ENCODE data around the gene CNTNAP2. TPM values are rescaled to one million over a fixed set of nuclear protein-coding genes. Genes with fewer than 3 reads are reported as not detected.

CNTNAP2 gene
- total RNA-seq, 1 donor from 2014 or later, result 0.59 TPM

GRCh38 chr7:147833557-147833956, 1717.0 kb downstream of the CNTNAP2 start:
- H3K36me3 ChIP-seq, result no peaks in the 10 kb centered on the region
- no peaks in the 10 kb centered on the region for H3K4me1 ChIP-seq
- H3K27ac ChIP-seq, result no peak overlapping the region
- no peaks in the 10 kb centered on the region for H3K9me3 ChIP-seq
- H3K27me3 ChIP-seq (ENCODE audit: low read depth), result no peaks in the 10 kb centered on the region
- intact Hi-C loops (cut with DNase I), result no loop called here
- ATAC-seq (no peak), DNase-seq (no peak)
- no peak for TF ChIP-seq CTCF (IDR thresholded peaks at IDR 0.05)
- no peak overlapping the region for H3K4me3 ChIP-seq

- DNase-seq, result no peak
- Histone ChIP-seq H3K27ac (no peak overlapping the region), H3K36me3 (no peaks in the 10 kb centered on the region), H3K9me3 (no peaks in the 10 kb centered on the region), H3K4me3 (no peak overlapping the region), H3K27me3 (ENCODE audit: low read depth) (no peaks in the 10 kb centered on the region), H3K4me1 (no peaks in the 10 kb centered on the region)
- intact Hi-C loops (cut with DNase I), result no loop called here
- no peak for TF ChIP-seq CTCF (IDR thresholded peaks at IDR 0.05)
- no peak for ATAC-seq
These were observed 1717.4 kb downstream of the CNTNAP2 start for GRCh38 chr7:147833970-147834369.

GRCh38 chr7:147852833-147853232, 1736.2 kb downstream of the CNTNAP2 start:
- Histone ChIP-seq H3K36me3 (no peaks in the 10 kb centered on the region), H3K4me3 (no peak overlapping the region), H3K27ac (no peak overlapping the region), H3K27me3 (ENCODE audit: low read depth) (no peaks in the 10 kb centered on the region), H3K4me1 (no peaks in the 10 kb centered on the region), H3K9me3 (no peaks in the 10 kb centered on the region)
- DNase-seq (no peak), ATAC-seq (no peak)
- intact Hi-C loops (cut with DNase I), result no loop called here
- TF ChIP-seq CTCF (IDR thresholded peaks at IDR 0.05), result no peak

- Histone ChIP-seq H3K9me3 (no peaks in the 10 kb centered on the region), H3K36me3 (no peaks in the 10 kb centered on the region), H3K27ac (no peak overlapping the region), H3K4me1 (no peaks in the 10 kb centered on the region), H3K4me3 (no peak overlapping the region), H3K27me3 (ENCODE audit: low read depth) (no peaks in the 10 kb centered on the region)
- DNase-seq, result no peak
- ATAC-seq, result no peak
- intact Hi-C loops (cut with DNase I), result no loop called here
- TF ChIP-seq CTCF (IDR thresholded peaks at IDR 0.05), result no peak
These were observed 1740.8 kb downstream of the CNTNAP2 start for GRCh38 chr7:147857152-147858140.

GRCh38 chr7:147858421-147858820, 1741.8 kb downstream of the CNTNAP2 start:
- H3K4me3 ChIP-seq, result no peak overlapping the region
- no peaks in the 10 kb centered on the region for H3K36me3 ChIP-seq
- no peak overlapping the region for H3K27ac ChIP-seq
- no peaks in the 10 kb centered on the region for H3K27me3 ChIP-seq (ENCODE audit: low read depth)
- no peaks in the 10 kb centered on the region for H3K9me3 ChIP-seq
- DNase-seq (no peak), ATAC-seq (no peak)
- no peaks in the 10 kb centered on the region for H3K4me1 ChIP-seq
- TF ChIP-seq CTCF (IDR thresholded peaks at IDR 0.05), result no peak
- intact Hi-C loops (cut with DNase I), result no loop called here

Data from lower lobe of right lung (tissue), 2 donors.